ENCODE measurements around the gene ACVR1B.

Gene ACVR1B

GRCh38 chr12:52005903-52006703 is 54.6 kb downstream of the ACVR1B start:
- H3K4me1 ChIP-seq (ENCODE audit: control insufficient read depth, insufficient read depth, low read length, poor library complexity, severe bottlenecking) = peaks cover 28% of the 10 kb centered on the region
- H3K27ac ChIP-seq (ENCODE audit: low read depth, low read length, severe bottlenecking) = no peak overlapping the region
- peaks cover 11% of the 10 kb centered on the region for H3K36me3 ChIP-seq (ENCODE audit: control insufficient read depth, insufficient read depth, low read length)
- WGBS, 2 experiments (ENCODE audit: insufficient coverage in 2 of 2) = 11 to 14% methylated on average over 17 to 20 of the region's 28 CpGs
- no peaks in the 10 kb centered on the region for H3K9me3 ChIP-seq (ENCODE audit: control insufficient read depth, low read length)
- H3K4me3 ChIP-seq (ENCODE audit: extremely low read depth, insufficient read depth, low read length, poor library complexity, severe bottlenecking) = peak overlapping the region; percentile 84

- Histone ChIP-seq H3K27ac (ENCODE audit: low read depth, low read length, severe bottlenecking) (no peak within 1 kb of the TSS), H3K4me3 (ENCODE audit: extremely low read depth, insufficient read depth, low read length, poor library complexity, severe bottlenecking) (peak within 1 kb of the TSS; percentile 84), H3K9me3 (ENCODE audit: control insufficient read depth, low read length) (no peaks in the 10 kb centered on the region), H3K4me1 (ENCODE audit: control insufficient read depth, insufficient read depth, low read length, poor library complexity, severe bottlenecking) (peaks cover 30% of the 10 kb centered on the region), H3K36me3 (ENCODE audit: control insufficient read depth, insufficient read depth, low read length) (peaks cover 18% of the 10 kb centered on the region)
- WGBS, 2 experiments (ENCODE audit: insufficient coverage in 2 of 2) = 0 to 1% methylated on average over 40 to 47 of the region's 60 CpGs
Observed at GRCh38 chr12:52006726-52007157, 55.2 kb downstream of the ACVR1B start, which contains the start of gene TAMALIN. TSS of gene TAMALIN (plus strand) at chr12:52006946. CDS start at chr12:52007020, 74 bp downstream.

GRCh38 chr12:52007158-52007921 is 55.8 kb downstream of the ACVR1B start:
- peaks cover 30% of the 10 kb centered on the region for H3K4me1 ChIP-seq (ENCODE audit: control insufficient read depth, insufficient read depth, low read length, poor library complexity, severe bottlenecking)
- H3K9me3 ChIP-seq (ENCODE audit: control insufficient read depth, low read length) = no peaks in the 10 kb centered on the region
- 1 to 3% methylated on average over 49 to 65 of the region's 72 CpGs for WGBS, 2 experiments (ENCODE audit: insufficient coverage in 2 of 2)
- peak overlapping the region; percentile 84 for H3K4me3 ChIP-seq (ENCODE audit: extremely low read depth, insufficient read depth, low read length, poor library complexity, severe bottlenecking)
- H3K27ac ChIP-seq (ENCODE audit: low read depth, low read length, severe bottlenecking) = no peak overlapping the region
- peaks cover 24% of the 10 kb centered on the region for H3K36me3 ChIP-seq (ENCODE audit: control insufficient read depth, insufficient read depth, low read length)

GRCh38 chr12:52007982-52008510 is 56.5 kb downstream of the ACVR1B start:
- WGBS, 2 experiments (ENCODE audit: insufficient coverage in 2 of 2) = 40 to 69% methylated on average over 1 to 2 of the region's 5 CpGs
- peaks cover 30% of the 10 kb centered on the region for H3K4me1 ChIP-seq (ENCODE audit: control insufficient read depth, insufficient read depth, low read length, poor library complexity, severe bottlenecking)
- H3K27ac ChIP-seq (ENCODE audit: low read depth, low read length, severe bottlenecking) = no peak overlapping the region
- no peaks in the 10 kb centered on the region for H3K9me3 ChIP-seq (ENCODE audit: control insufficient read depth, low read length)
- H3K4me3 ChIP-seq (ENCODE audit: extremely low read depth, insufficient read depth, low read length, poor library complexity, severe bottlenecking) = peak overlapping the region; percentile 84
- H3K36me3 ChIP-seq (ENCODE audit: control insufficient read depth, insufficient read depth, low read length) = peaks cover 31% of the 10 kb centered on the region

GRCh38 chr12:52009081-52009751 is 57.7 kb downstream of the ACVR1B start:
- Histone ChIP-seq H3K9me3 (ENCODE audit: control insufficient read depth, low read length) (no peaks in the 10 kb centered on the region), H3K4me3 (ENCODE audit: extremely low read depth, insufficient read depth, low read length, poor library complexity, severe bottlenecking) (no peak overlapping the region), H3K27ac (ENCODE audit: low read depth, low read length, severe bottlenecking) (peak overlapping the region; percentile 66), H3K4me1 (ENCODE audit: control insufficient read depth, insufficient read depth, low read length, poor library complexity, severe bottlenecking) (peaks cover 32% of the 10 kb centered on the region), H3K36me3 (ENCODE audit: control insufficient read depth, insufficient read depth, low read length) (peaks cover 42% of the 10 kb centered on the region)
- 91 to 93% methylated on average over 6 to 7 of the region's 10 CpGs for WGBS, 2 experiments (ENCODE audit: insufficient coverage in 2 of 2)

GRCh38 chr12:52010152-52010622 is 58.7 kb downstream of the ACVR1B start:
- H3K36me3 ChIP-seq (ENCODE audit: control insufficient read depth, insufficient read depth, low read length) = peaks cover 48% of the 10 kb centered on the region
- peak overlapping the region; percentile 14 for H3K4me3 ChIP-seq (ENCODE audit: extremely low read depth, insufficient read depth, low read length, poor library complexity, severe bottlenecking)
- H3K9me3 ChIP-seq (ENCODE audit: control insufficient read depth, low read length) = no peaks in the 10 kb centered on the region
- peaks cover 30% of the 10 kb centered on the region for H3K4me1 ChIP-seq (ENCODE audit: control insufficient read depth, insufficient read depth, low read length, poor library complexity, severe bottlenecking)
- 14 to 24% methylated on average over 5 to 8 of the region's 11 CpGs for WGBS, 2 experiments (ENCODE audit: insufficient coverage in 2 of 2)
- peak overlapping the region; percentile 83 for H3K27ac ChIP-seq (ENCODE audit: low read depth, low read length, severe bottlenecking)

- no peak overlapping the region for H3K4me3 ChIP-seq (ENCODE audit: extremely low read depth, insufficient read depth, low read length, poor library complexity, severe bottlenecking)
- H3K4me1 ChIP-seq (ENCODE audit: control insufficient read depth, insufficient read depth, low read length, poor library complexity, severe bottlenecking) = peaks cover 36% of the 10 kb centered on the region
- H3K36me3 ChIP-seq (ENCODE audit: control insufficient read depth, insufficient read depth, low read length) = peaks cover 55% of the 10 kb centered on the region
- H3K9me3 ChIP-seq (ENCODE audit: control insufficient read depth, low read length) = no peaks in the 10 kb centered on the region
- 90 to 93% methylated on average over 7 to 8 of the region's 8 CpGs for WGBS, 2 experiments (ENCODE audit: insufficient coverage in 2 of 2)
- peak overlapping the region; percentile 83 for H3K27ac ChIP-seq (ENCODE audit: low read depth, low read length, severe bottlenecking)
Observed at GRCh38 chr12:52010692-52011601, 59.4 kb downstream of the ACVR1B start.

GRCh38 chr12:52011602-52012214 is 60.2 kb downstream of the ACVR1B start:
- Histone ChIP-seq H3K36me3 (ENCODE audit: control insufficient read depth, insufficient read depth, low read length) (peaks cover 55% of the 10 kb centered on the region), H3K4me1 (ENCODE audit: control insufficient read depth, insufficient read depth, low read length, poor library complexity, severe bottlenecking) (peaks cover 36% of the 10 kb centered on the region), H3K9me3 (ENCODE audit: control insufficient read depth, low read length) (no peaks in the 10 kb centered on the region), H3K4me3 (ENCODE audit: extremely low read depth, insufficient read depth, low read length, poor library complexity, severe bottlenecking) (no peak overlapping the region), H3K27ac (ENCODE audit: low read depth, low read length, severe bottlenecking) (no peak overlapping the region)
- WGBS, 2 experiments (ENCODE audit: insufficient coverage in 2 of 2) = 98 to 100% methylated on average over 6 to 7 of the region's 8 CpGs

GRCh38 chr12:52013626-52014310 is 62.3 kb downstream of the ACVR1B start:
- no peak overlapping the region for H3K27ac ChIP-seq (ENCODE audit: low read depth, low read length, severe bottlenecking)
- H3K36me3 ChIP-seq (ENCODE audit: control insufficient read depth, insufficient read depth, low read length) = peaks cover 54% of the 10 kb centered on the region
- peaks cover 35% of the 10 kb centered on the region for H3K4me1 ChIP-seq (ENCODE audit: control insufficient read depth, insufficient read depth, low read length, poor library complexity, severe bottlenecking)
- WGBS, 2 experiments (ENCODE audit: insufficient coverage in 2 of 2) = 94 to 95% methylated on average over 12 to 14 of the region's 16 CpGs
- no peak overlapping the region for H3K4me3 ChIP-seq (ENCODE audit: extremely low read depth, insufficient read depth, low read length, poor library complexity, severe bottlenecking)
- no peaks in the 10 kb centered on the region for H3K9me3 ChIP-seq (ENCODE audit: control insufficient read depth, low read length)

All from mesodermal cell (in vitro differentiated cells).